Gastrocnemius medialis (tissue), 4 donors: ENCODE measurements around the gene TRAIP.

Experiments used
- CTCF ChIP-seq, 5 experiments: fragments of 450-650 bp in 3 of 5; fragments of 200-600 bp in 2 of 5; sonication (generic) in 2 of 5; IDR thresholded peaks in 4 of 5; conservative IDR thresholded peaks in 1 of 5; 1 replicate in 4 of 5; 2 replicates in 1 of 5; pipeline ENCODE4 v1.5.1; 2016 to 2019; ENCODE audit warnings: antibody characterized with exemption in 5 of 5, mild to moderate bottlenecking in 3 of 5, moderate library complexity in 3 of 5
- POLR2A ChIP-seq, 2 donors: fragments of 450-650 bp; IDR thresholded peaks; one replicate each; pipeline ENCODE4 v1.6.1; 2017; ENCODE audit warnings: antibody characterized with exemption in 2 of 2, mild to moderate bottlenecking in 2 of 2, moderate library complexity in 2 of 2

GRCh38 chr3:49799105-49799504 is 57.3 kb downstream of the TRAIP start:
- TF ChIP-seq CTCF (IDR thresholded peaks at IDR 0.05 in 4 of 5, conservative IDR thresholded peaks at IDR 0.05 in 1 of 5) (no peak), POLR2A (IDR thresholded peaks at IDR 0.05) (no peak)
